Neural progenitor cell (in vitro differentiated cells): Measurements from ENCODE around the gene CLPTM1. TPM values are rescaled to one million over a fixed set of nuclear protein-coding genes. Genes with fewer than 3 reads are reported as not detected.

Source experiments
- DNase-seq: peaks from one replicate; pipeline ENCODE4 v3.0.0-alpha.2; 2016; ENCODE audit warnings: low spot score
- H2AFZ ChIP-seq: fragments of 200-600 bp; sonication (generic); replicated peaks from 2 replicates; pipeline ENCODE4 v1.6.1; 2016; ENCODE audit warnings: antibody characterized with exemption
- H3F3A ChIP-seq: fragments of 200-600 bp; sonication (generic); 2 replicates; pipeline ENCODE4 v1.6.1; 2016; ENCODE audit warnings: antibody characterized with exemption, low read depth
- H3K27ac ChIP-seq: fragments of 200-600 bp; sonication (generic); 2 replicates; pipeline ENCODE4 v1.5.1; 2016; ENCODE audit warnings: mild to moderate bottlenecking
- H3K27me3 ChIP-seq: fragments of 200-600 bp; sonication (generic); 2 replicates; pipeline ENCODE4 v1.6.1; 2016; ENCODE audit warnings: mild to moderate bottlenecking, moderate library complexity
- H3K36me3 ChIP-seq: fragments of 200-600 bp; sonication (generic); 2 replicates; pipeline ENCODE4 v1.5.1; 2016
- H3K4me1 ChIP-seq: fragments of 200-600 bp; sonication (generic); 2 replicates; pipeline ENCODE4 v1.6.1; 2016; ENCODE audit warnings: mixed run types
- H3K4me2 ChIP-seq: fragments of 200-600 bp; sonication (generic); 2 replicates; pipeline ENCODE4 v1.6.1; 2016
- H3K4me3 ChIP-seq: fragments of 200-600 bp; sonication (generic); 2 replicates; pipeline ENCODE4 v1.5.1; 2016
- H3K79me2 ChIP-seq: fragments of 200-600 bp; sonication (generic); 2 replicates; pipeline ENCODE4 v1.6.1; 2016; ENCODE audit warnings: low read depth
- H3K9ac ChIP-seq: fragments of 200-600 bp; sonication (generic); 2 replicates; pipeline ENCODE4 v1.6.1; 2016
- H3K9me3 ChIP-seq: fragments of 200-600 bp; sonication (generic); 2 replicates; pipeline ENCODE4 v1.5.1; 2016; ENCODE audit warnings: low read depth
- H4K20me1 ChIP-seq: fragments of 200-600 bp; sonication (generic); 2 replicates; pipeline ENCODE4 v1.6.1; 2016; ENCODE audit warnings: low read depth
- H3K27ac Mint-ChIP-seq: 3 replicates; pipeline ENCODE4 v1.8.0; 2021; ENCODE audit warnings: mixed read lengths
- H3K27me3 Mint-ChIP-seq: 2 replicates; pipeline ENCODE4 v1.8.0; 2022; ENCODE audit warnings: low read depth, mild to moderate bottlenecking, inconsistent platforms, moderate library complexity, mixed read lengths; ENCODE audit not compliant: insufficient read depth
- H3K36me3 Mint-ChIP-seq: 3 replicates; pipeline ENCODE4 v1.8.0; 2021; ENCODE audit warnings: mixed read lengths
- H3K4me1 Mint-ChIP-seq: 3 replicates; pipeline ENCODE4 v1.8.0; 2021; ENCODE audit warnings: mixed read lengths
- H3K4me3 Mint-ChIP-seq: 3 replicates; pipeline ENCODE4 v1.8.0; 2021; ENCODE audit warnings: mild to moderate bottlenecking, moderate library complexity, mixed read lengths
- H3K9me3 Mint-ChIP-seq: 3 replicates; pipeline ENCODE4 v1.8.0; 2020; ENCODE audit warnings: mixed read lengths
- CTCF ChIP-seq: fragments of 200-600 bp; sonication (generic); IDR thresholded peaks from 2 replicates; pipeline ENCODE4 v1.5.1; 2017; ENCODE audit warnings: antibody characterized with exemption, mild to moderate bottlenecking
- EZH2 ChIP-seq: fragments of 200-600 bp; sonication (generic); IDR thresholded peaks from 2 replicates; pipeline ENCODE4 v1.6.1; 2017; ENCODE audit warnings: antibody characterized with exemption, mild to moderate bottlenecking, moderate library complexity
- EZH2phosphoT487 ChIP-seq: fragments of 200-600 bp; sonication (generic); IDR thresholded peaks from 2 replicates; pipeline ENCODE4 v1.6.1; 2017; ENCODE audit warnings: antibody characterized with exemption
- total RNA-seq: library from RNA; depleted of rRNA; stranded (reverse); fragments of >200 nt; gene quantifications from 2 replicates; pipeline ENCODE4 v1.2.3, GENCODE V29; 2015; ENCODE audit warnings: low replicate concordance

Gene CLPTM1
- total RNA-seq, 1 donor from 2014 or later, result 12.1 TPM

- no peak overlapping the region for H3K9ac ChIP-seq
- DNase-seq, result no peak
- no peaks in the 10 kb centered on the region for H3K27me3 ChIP-seq
- no peak overlapping the region for H3K4me2 ChIP-seq
- H3K4me1 Mint-ChIP-seq, result no peaks in the 10 kb centered on the region
- no peak overlapping the region for H2AFZ ChIP-seq
- no peaks in the 10 kb centered on the region for H3K36me3 Mint-ChIP-seq
- no peak for TF ChIP-seq CTCF
- TF ChIP-seq EZH2, result no peak
- TF ChIP-seq EZH2phosphoT487, result no peak
- no peak overlapping the region for H3K4me3 Mint-ChIP-seq
- H3K9me3 ChIP-seq, result no peaks in the 10 kb centered on the region
- no peaks in the 10 kb centered on the region for H3K9me3 Mint-ChIP-seq
- H3K27me3 Mint-ChIP-seq, result peaks cover 3% of the 10 kb centered on the region
- no peaks in the 10 kb centered on the region for H4K20me1 ChIP-seq
- H3K4me3 ChIP-seq, result no peak overlapping the region
- H3K4me1 ChIP-seq, result no peaks in the 10 kb centered on the region
- H3K27ac ChIP-seq, result no peak overlapping the region
- H3K79me2 ChIP-seq, result no peaks in the 10 kb centered on the region
- H3K27ac Mint-ChIP-seq, result no peak overlapping the region
- H3F3A ChIP-seq, result no peaks in the 10 kb centered on the region
- H3K36me3 ChIP-seq, result no peaks in the 10 kb centered on the region
Observed at GRCh38 chr19:45011959-45012358, 56.8 kb downstream of the CLPTM1 start.

- Mint-ChIP-seq H3K4me1 (no peaks in the 10 kb centered on the region), H3K4me3 (no peak overlapping the region), H3K36me3 (no peaks in the 10 kb centered on the region), H3K9me3 (no peaks in the 10 kb centered on the region), H3K27ac (no peak overlapping the region), H3K27me3 (no peaks in the 10 kb centered on the region)
- Histone ChIP-seq H3F3A (no peaks in the 10 kb centered on the region), H3K79me2 (no peaks in the 10 kb centered on the region), H3K4me1 (no peaks in the 10 kb centered on the region), H3K9ac (no peak overlapping the region), H3K4me3 (no peak overlapping the region), H3K27me3 (no peaks in the 10 kb centered on the region), H3K9me3 (no peaks in the 10 kb centered on the region), H3K4me2 (no peak overlapping the region), H2AFZ (no peak overlapping the region), H3K36me3 (no peaks in the 10 kb centered on the region), H4K20me1 (no peaks in the 10 kb centered on the region), H3K27ac (no peak overlapping the region)
- peak; percentile 79 for DNase-seq
- TF ChIP-seq EZH2phosphoT487, result no peak
- peak; percentile 80 for TF ChIP-seq CTCF
- TF ChIP-seq EZH2, result no peak
Observed at GRCh38 chr19:45016388-45017314, 61.5 kb downstream of the CLPTM1 start.

GRCh38 chr19:45019187-45019586 is 64.0 kb downstream of the CLPTM1 start:
- no peaks in the 10 kb centered on the region for H3K36me3 Mint-ChIP-seq
- TF ChIP-seq EZH2, result no peak
- TF ChIP-seq CTCF, result no peak
- TF ChIP-seq EZH2phosphoT487, result no peak
- H3K9ac ChIP-seq, result no peak overlapping the region

More at GRCh38 chr19:45019187-45019586, 64.0 kb downstream of the CLPTM1 start:
- no peaks in the 10 kb centered on the region for H3K36me3 ChIP-seq
- H3K4me1 ChIP-seq, result no peaks in the 10 kb centered on the region
- Mint-ChIP-seq H3K4me1 (no peaks in the 10 kb centered on the region), H3K9me3 (no peaks in the 10 kb centered on the region), H3K27me3 (no peaks in the 10 kb centered on the region), H3K4me3 (no peak overlapping the region), H3K27ac (no peak overlapping the region)
- H3F3A ChIP-seq, result no peaks in the 10 kb centered on the region
- DNase-seq, result no peak
- H3K9me3 ChIP-seq, result no peaks in the 10 kb centered on the region
- H3K27ac ChIP-seq, result no peak overlapping the region
- H2AFZ ChIP-seq, result no peak overlapping the region
- no peaks in the 10 kb centered on the region for H3K79me2 ChIP-seq
- H4K20me1 ChIP-seq, result no peaks in the 10 kb centered on the region
- no peak overlapping the region for H3K4me3 ChIP-seq
- no peak overlapping the region for H3K4me2 ChIP-seq
- H3K27me3 ChIP-seq, result no peaks in the 10 kb centered on the region
